Subcutaneous abdominal adipose tissue (tissue), 5 donors: ENCODE data around the gene RFTN2.
"Not testable (repeated sequence)": the region's sequence is repeated elsewhere in the genome, so short reads cannot be mapped to it uniquely, and the experiment has no call there.

Source experiments
- H3K27ac ChIP-seq: one replicate; pipeline ENCODE4 v1.7.0; 2013; ENCODE audit warnings: low read depth, mild to moderate bottlenecking, inconsistent platforms, low read length, moderate library complexity
- H3K27me3 ChIP-seq, 5 donors: one replicate each; pipeline ENCODE4 v1.7.0; 2013; ENCODE audit warnings: low read length in 5 of 5, inconsistent platforms in 1 of 5; ENCODE audit not compliant: control insufficient read depth in 5 of 5, insufficient read depth in 4 of 5
- H3K36me3 ChIP-seq, 5 donors: one replicate each; pipeline ENCODE4 v1.7.0; 2013; ENCODE audit warnings: low read length in 5 of 5; ENCODE audit not compliant: control insufficient read depth in 5 of 5, insufficient read depth in 5 of 5
- H3K4me1 ChIP-seq, 5 donors: one replicate each; pipeline ENCODE4 v1.7.0; 2013; ENCODE audit warnings: low read length in 5 of 5, mild to moderate bottlenecking in 3 of 5, moderate library complexity in 1 of 5; ENCODE audit not compliant: control insufficient read depth in 5 of 5, insufficient read depth in 5 of 5
- H3K4me3 ChIP-seq, 5 donors: one replicate each; pipeline ENCODE4 v1.7.0; 2013; ENCODE audit warnings: low read length in 5 of 5, low read depth in 1 of 5
- H3K9ac ChIP-seq, 5 donors: one replicate each; pipeline ENCODE4 v1.7.0; 2013; ENCODE audit warnings: low read length in 5 of 5, mild to moderate bottlenecking in 4 of 5, moderate library complexity in 3 of 5
- H3K9me3 ChIP-seq, 5 donors: one replicate each; pipeline ENCODE4 v1.7.0; 2013; ENCODE audit warnings: low read length in 5 of 5; ENCODE audit not compliant: control insufficient read depth in 5 of 5
- donor health status: healthy.
- donor health status: healthy.
- donor health status: healthy.
- donor health status: healthy.
- donor health status: healthy.

Gene RFTN2

GRCh38 chr2:197705912-197706838 lies 30.8 kb upstream of the RFTN2 start:
- Histone ChIP-seq H3K4me3 (peak overlapping the region; percentile 83 to 97 (median 93)), H3K9me3 (no peaks in the 10 kb centered on the region), H3K9ac (peak overlapping the region; percentile 52 to 94 (median 83)), H3K27ac (peak overlapping the region; percentile 60), H3K4me1 (peaks cover 7 to 41% (median 33%) of the 10 kb centered on the region in 5 donors), H3K36me3 (no peaks in the 10 kb centered on the region), H3K27me3 (no peaks in the 10 kb centered on the region)

GRCh38 chr2:197705121-197705911 lies 29.9 kb upstream of the RFTN2 start, which contains the start of gene MARS2:
TSS of gene MARS2 (plus strand) at chr2:197705369. CDS start at chr2:197705406, 37 bp downstream.
- Histone ChIP-seq H3K36me3 (no peaks in the 10 kb centered on the region), H3K4me3 (peak within 1 kb of the TSS; percentile 85 to 97 (median 93)), H3K4me1 (peaks cover 7 to 41% (median 33%) of the 10 kb centered on the region in 5 donors), H3K27ac (peak within 1 kb of the TSS; percentile 79), H3K9me3 (no peaks in the 10 kb centered on the region), H3K9ac (peak within 1 kb of the TSS; percentile 85 to 95 (median 88)), H3K27me3 (no peaks in the 10 kb centered on the region)

GRCh38 chr2:197704434-197705120 lies 29.2 kb upstream of the RFTN2 start:
- H3K27ac ChIP-seq = peak overlapping the region; percentile 79
- H3K27me3 ChIP-seq = no peaks in the 10 kb centered on the region
- H3K9me3 ChIP-seq = no peaks in the 10 kb centered on the region
- no peaks in the 10 kb centered on the region for H3K36me3 ChIP-seq
- H3K9ac ChIP-seq = peak overlapping the region; percentile 56 to 95 (median 88)
- H3K4me3 ChIP-seq = peak overlapping the region; percentile 77 to 96 (median 87)
- H3K4me1 ChIP-seq = peaks cover 7 to 41% (median 33%) of the 10 kb centered on the region in 5 donors

GRCh38 chr2:197700960-197701359 lies 25.6 kb upstream of the RFTN2 start:
- no peak overlapping the region for H3K27ac ChIP-seq
- no peaks in the 10 kb centered on the region for H3K27me3 ChIP-seq
- peaks cover 0 to 12% (median 6%) of the 10 kb centered on the region in 5 donors for H3K4me1 ChIP-seq
- no peaks in the 10 kb centered on the region for H3K9me3 ChIP-seq
- H3K36me3 ChIP-seq = no peaks in the 10 kb centered on the region
- no peak overlapping the region for H3K4me3 ChIP-seq
- H3K9ac ChIP-seq = no peak overlapping the region

GRCh38 chr2:197699724-197700123 lies 24.3 kb upstream of the RFTN2 start:
- not testable (repeated sequence) for H3K4me3 ChIP-seq, H3K9me3 ChIP-seq, H3K9ac ChIP-seq, H3K4me1 ChIP-seq, H3K36me3 ChIP-seq, H3K27ac ChIP-seq, H3K27me3 ChIP-seq

- not testable (repeated sequence) for H3K27ac ChIP-seq
These were observed 21.2 kb upstream of the RFTN2 start for GRCh38 chr2:197696571-197696970.

GRCh38 chr2:197695971-197696370 lies 20.6 kb upstream of the RFTN2 start:
- H3K4me1 ChIP-seq, H3K9me3 ChIP-seq, H3K27ac ChIP-seq, H3K27me3 ChIP-seq, H3K4me3 ChIP-seq, H3K9ac ChIP-seq, H3K36me3 ChIP-seq: not testable (repeated sequence)

More at GRCh38 chr2:197696571-197696970, 21.2 kb upstream of the RFTN2 start:
- H3K27me3 ChIP-seq, H3K9ac ChIP-seq, H3K4me1 ChIP-seq, H3K4me3 ChIP-seq, H3K9me3 ChIP-seq, H3K36me3 ChIP-seq: not testable (repeated sequence)

GRCh38 chr2:197695206-197695605 lies 19.8 kb upstream of the RFTN2 start:
- H3K27ac ChIP-seq, H3K27me3 ChIP-seq, H3K4me3 ChIP-seq, H3K36me3 ChIP-seq, H3K9ac ChIP-seq, H3K4me1 ChIP-seq, H3K9me3 ChIP-seq: not testable (repeated sequence)

- Histone ChIP-seq H3K9ac (no peak overlapping the region), H3K27me3 (no peaks in the 10 kb centered on the region), H3K9me3 (no peaks in the 10 kb centered on the region), H3K4me1 (peaks cover 0 to 19% (median 13%) of the 10 kb centered on the region in 5 donors), H3K4me3 (no peak overlapping the region), H3K27ac (no peak overlapping the region), H3K36me3 (no peaks in the 10 kb centered on the region)
These were observed 2.1 kb upstream of the RFTN2 start for GRCh38 chr2:197677483-197677882.
